Measurements from ENCODE around the gene SLC22A15. TPM values are rescaled to one million over a fixed set of nuclear protein-coding genes. Genes with fewer than 3 reads are reported as not detected.
"Not testable (repeated sequence)": the region's sequence is repeated elsewhere in the genome, so short reads cannot be mapped to it uniquely, and the experiment has no call there.

SLC22A15 gene
- total RNA-seq, 1 donor from 2014 or later: 5.6 TPM

- intact Hi-C loops (cut with DNase I): no loop called here
- no peaks in the 10 kb centered on the region for H3K27me3 ChIP-seq
- DNase-seq (ENCODE audit: low spot score in 2 of 2): no peak
- TF ChIP-seq, protein P1, sequence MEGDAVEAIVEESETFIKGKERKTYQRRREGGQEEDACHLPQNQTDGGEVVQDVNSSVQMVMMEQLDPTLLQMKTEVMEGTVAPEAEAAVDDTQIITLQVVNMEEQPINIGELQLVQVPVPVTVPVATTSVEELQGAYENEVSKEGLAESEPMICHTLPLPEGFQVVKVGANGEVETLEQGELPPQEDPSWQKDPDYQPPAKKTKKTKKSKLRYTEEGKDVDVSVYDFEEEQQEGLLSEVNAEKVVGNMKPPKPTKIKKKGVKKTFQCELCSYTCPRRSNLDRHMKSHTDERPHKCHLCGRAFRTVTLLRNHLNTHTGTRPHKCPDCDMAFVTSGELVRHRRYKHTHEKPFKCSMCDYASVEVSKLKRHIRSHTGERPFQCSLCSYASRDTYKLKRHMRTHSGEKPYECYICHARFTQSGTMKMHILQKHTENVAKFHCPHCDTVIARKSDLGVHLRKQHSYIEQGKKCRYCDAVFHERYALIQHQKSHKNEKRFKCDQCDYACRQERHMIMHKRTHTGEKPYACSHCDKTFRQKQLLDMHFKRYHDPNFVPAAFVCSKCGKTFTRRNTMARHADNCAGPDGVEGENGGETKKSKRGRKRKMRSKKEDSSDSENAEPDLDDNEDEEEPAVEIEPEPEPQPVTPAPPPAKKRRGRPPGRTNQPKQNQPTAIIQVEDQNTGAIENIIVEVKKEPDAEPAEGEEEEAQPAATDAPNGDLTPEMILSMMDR (IDR thresholded peaks at IDR 0.05): no peak
- H3K4me1 ChIP-seq: no peaks in the 10 kb centered on the region
- H3K27ac ChIP-seq: no peak overlapping the region
- no peaks in the 10 kb centered on the region for H3K36me3 ChIP-seq
- H3K9me3 ChIP-seq: no peaks in the 10 kb centered on the region
- no peak overlapping the region for H3K4me3 ChIP-seq
Measured at GRCh38 chr1:115982400-115982799, 6.1 kb downstream of the SLC22A15 start.

DNA sequence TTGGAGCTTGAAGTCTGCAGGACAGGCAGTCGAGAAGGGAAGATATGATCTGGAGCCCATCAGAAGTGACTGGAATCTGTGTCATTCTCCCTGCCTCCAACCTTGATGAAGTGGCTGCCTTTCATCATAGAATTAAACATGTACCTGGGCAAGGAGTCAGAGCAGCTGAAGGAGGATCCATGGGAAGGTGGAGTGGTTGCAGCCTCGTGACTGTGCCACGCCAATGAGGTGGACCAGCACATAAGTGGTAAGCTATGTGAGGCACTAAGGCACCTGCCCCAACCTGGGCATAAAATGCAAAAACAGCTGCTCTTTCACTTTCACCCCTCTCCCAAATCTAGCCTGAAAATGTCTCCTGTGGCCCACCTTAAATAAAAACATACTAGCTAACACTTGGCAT lies 7.3 kb downstream of the SLC22A15 start:
- no peak for DNase-seq (ENCODE audit: low spot score in 2 of 2)
- TF ChIP-seq, protein P1 (IDR thresholded peaks at IDR 0.05): no peak
- Histone ChIP-seq H3K4me1 (no peaks in the 10 kb centered on the region), H3K36me3 (no peaks in the 10 kb centered on the region), H3K4me3 (no peak overlapping the region), H3K27me3 (no peaks in the 10 kb centered on the region), H3K9me3 (no peaks in the 10 kb centered on the region), H3K27ac (no peak overlapping the region)
- intact Hi-C loops (cut with DNase I): no loop called here

DNA sequence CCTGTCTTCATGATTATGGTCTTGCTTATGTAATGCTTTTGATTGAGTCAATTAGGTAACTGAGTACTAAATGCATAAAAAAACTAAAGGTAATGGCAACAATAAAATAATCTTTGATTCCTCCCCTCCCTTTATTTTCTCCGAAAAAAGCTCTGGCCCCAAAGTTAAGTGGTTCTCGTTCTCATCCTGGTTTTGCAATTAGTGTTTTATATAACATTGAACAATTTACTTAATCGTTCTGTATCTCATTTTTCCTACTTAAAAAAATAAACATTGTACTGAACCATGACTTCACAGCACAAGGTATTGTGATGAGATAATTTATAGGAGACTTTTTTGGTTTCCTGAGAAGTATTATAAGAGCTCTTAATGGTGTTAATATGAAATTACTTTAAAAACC lies 11.3 kb downstream of the SLC22A15 start:
- intact Hi-C loops (cut with DNase I): no loop called here
- Histone ChIP-seq H3K4me1 (no peaks in the 10 kb centered on the region), H3K27ac (no peak overlapping the region), H3K27me3 (no peaks in the 10 kb centered on the region), H3K4me3 (no peak overlapping the region), H3K9me3 (no peaks in the 10 kb centered on the region), H3K36me3 (peaks cover 0 to 3% of the 10 kb centered on the region in 2 donors)
- DNase-seq (ENCODE audit: low spot score in 2 of 2): no peak
- TF ChIP-seq, protein P1 (IDR thresholded peaks at IDR 0.05): no peak

DNA sequence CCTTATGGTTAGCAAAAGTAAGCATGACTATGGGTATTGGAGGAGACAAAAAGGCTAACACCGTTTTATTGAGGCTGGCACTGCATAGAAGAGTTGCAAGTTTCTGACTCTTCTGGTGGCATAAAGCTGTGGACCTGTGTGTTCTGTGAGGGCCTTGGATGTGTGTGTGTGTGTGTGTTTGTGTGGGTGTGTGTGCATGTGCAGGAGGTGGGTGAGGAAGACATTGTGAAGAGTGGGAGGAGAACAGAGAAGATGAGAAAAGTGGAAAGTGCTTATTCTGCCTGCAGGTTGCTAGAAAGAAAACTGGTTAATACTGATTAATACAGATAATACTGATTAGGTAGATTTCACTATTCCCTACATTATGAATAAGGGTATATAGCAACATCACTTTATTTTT lies 12.6 kb downstream of the SLC22A15 start:
- Histone ChIP-seq H3K4me1 (no peaks in the 10 kb centered on the region), H3K27ac (no peak overlapping the region), H3K9me3 (no peaks in the 10 kb centered on the region), H3K4me3 (no peak overlapping the region), H3K36me3 (peaks cover 8 to 15% of the 10 kb centered on the region in 2 donors), H3K27me3 (no peaks in the 10 kb centered on the region)
- intact Hi-C loops (cut with DNase I): no loop called here
- no peak for DNase-seq (ENCODE audit: low spot score in 2 of 2)
- TF ChIP-seq, protein P1 (IDR thresholded peaks at IDR 0.05): no peak

- no peaks in the 10 kb centered on the region for H3K9me3 ChIP-seq
- TF ChIP-seq, protein P1 (IDR thresholded peaks at IDR 0.05): no peak
- no peak for DNase-seq (ENCODE audit: low spot score in 2 of 2)
- intact Hi-C loops (cut with DNase I): no loop called here
- no peaks in the 10 kb centered on the region for H3K27me3 ChIP-seq
- H3K4me1 ChIP-seq: no peaks in the 10 kb centered on the region
- H3K27ac ChIP-seq: no peak overlapping the region
- peaks cover 8 to 22% of the 10 kb centered on the region in 2 donors for H3K36me3 ChIP-seq
- no peak overlapping the region for H3K4me3 ChIP-seq
Measured at GRCh38 chr1:115989699-115990098, 13.4 kb downstream of the SLC22A15 start.

GRCh38 chr1:115991909-115992308 lies 15.6 kb downstream of the SLC22A15 start:
- Histone ChIP-seq H3K36me3 (peaks cover 8 to 30% of the 10 kb centered on the region in 2 donors), H3K4me3 (no peak overlapping the region), H3K27me3 (no peaks in the 10 kb centered on the region), H3K4me1 (no peaks in the 10 kb centered on the region), H3K9me3 (peaks cover 0 to 2% of the 10 kb centered on the region in 2 donors), H3K27ac (no peak overlapping the region)
- DNase-seq (ENCODE audit: low spot score in 2 of 2): no peak
- intact Hi-C loops (cut with DNase I): no loop called here
- TF ChIP-seq, protein P1 (IDR thresholded peaks at IDR 0.05): no peak

DNA sequence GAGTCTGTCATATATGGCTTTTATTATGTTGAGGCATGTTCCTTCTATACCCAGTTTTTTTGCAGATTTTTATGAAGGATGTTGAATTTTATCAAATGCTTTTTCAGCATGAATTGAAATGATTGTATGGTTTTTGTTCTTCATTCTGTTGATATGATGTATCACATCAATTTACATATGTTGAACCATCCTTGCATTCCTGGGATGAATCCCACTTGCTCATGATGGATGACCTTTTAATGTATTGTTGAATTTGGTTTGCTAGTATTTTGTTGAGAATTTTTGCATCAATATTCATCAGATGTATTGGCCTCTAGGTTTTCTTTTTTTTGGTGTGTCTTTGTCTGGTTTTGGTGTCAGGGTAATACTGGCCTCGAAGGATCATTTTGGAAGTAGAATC lies 21.6 kb downstream of the SLC22A15 start:
- intact Hi-C loops (cut with DNase I); H3K27ac ChIP-seq; H3K27me3 ChIP-seq; DNase-seq (ENCODE audit: low spot score in 2 of 2); H3K4me3 ChIP-seq; H3K4me1 ChIP-seq: not testable (repeated sequence)
- Histone ChIP-seq H3K9me3 (peaks cover 10 to 33% of the 10 kb centered on the region in 2 donors), H3K36me3 (peaks cover 8 to 35% of the 10 kb centered on the region in 2 donors)
